HCT116 (cell line): Measurements from ENCODE around the gene ACYP2.

Experiments
- EGR1 ChIP-seq: IDR thresholded peaks from 2 replicates; pipeline ENCODE4 v1.6.1; 2012; ENCODE audit warnings: low read depth
- EZH2 ChIP-seq: fragments of 200-600 bp; sonication (generic); IDR thresholded peaks from 2 replicates; pipeline ENCODE4 v1.6.1; 2017; ENCODE audit warnings: antibody characterized with exemption, mixed run types
- EZH2phosphoT487 ChIP-seq: fragments of 200-600 bp; IDR thresholded peaks from 2 replicates; pipeline ENCODE4 v1.6.1; 2018; ENCODE audit warnings: antibody characterized with exemption, borderline replicate concordance
- POLR2A ChIP-seq: IDR thresholded peaks from 2 replicates; pipeline ENCODE4 v1.7.0; 2011; ENCODE audit warnings: borderline replicate concordance; ENCODE audit not compliant: insufficient read depth, insufficient read length; ENCODE audit errors: extremely low read depth
- POLR2AphosphoS5 ChIP-seq: IDR thresholded peaks from 2 replicates; pipeline ENCODE4 v1.6.1; 2011; ENCODE audit warnings: mild to moderate bottlenecking, low read depth, low read length, moderate library complexity
- RAD21 ChIP-seq: IDR thresholded peaks from 2 replicates; pipeline ENCODE4 v1.6.1; 2012; ENCODE audit warnings: low read depth, mild to moderate bottlenecking
- YY1 ChIP-seq: IDR thresholded peaks from 2 replicates; pipeline ENCODE4 v1.6.1; 2011; ENCODE audit warnings: low read length, low read depth, moderate library complexity, mild to moderate bottlenecking; ENCODE audit not compliant: insufficient replicate concordance; ENCODE audit errors: extremely low read depth
- TF ChIP-seq, protein P1 (sequence below): IDR thresholded peaks from 2 replicates; pipeline ENCODE4 v1.6.1; 2012
- TF ChIP-seq, protein P2 (sequence below), 3 experiments: fragments of 200-600 bp in 1 of 3; sonication (generic) in 1 of 3; IDR thresholded peaks in 2 of 3; conservative IDR thresholded peaks in 1 of 3; 2 replicates each; pipeline ENCODE4 v1.5.1; 2012 to 2017; ENCODE audit warnings: low read depth in 2 of 3, low read length in 2 of 3, antibody characterized with exemption in 1 of 3, borderline replicate concordance in 1 of 3, control low read depth in 1 of 3, mild to moderate bottlenecking in 1 of 3, mixed read lengths in 1 of 3, mixed run types in 1 of 3, moderate library complexity in 1 of 3; ENCODE audit not compliant: insufficient read depth in 1 of 3

DNA sequence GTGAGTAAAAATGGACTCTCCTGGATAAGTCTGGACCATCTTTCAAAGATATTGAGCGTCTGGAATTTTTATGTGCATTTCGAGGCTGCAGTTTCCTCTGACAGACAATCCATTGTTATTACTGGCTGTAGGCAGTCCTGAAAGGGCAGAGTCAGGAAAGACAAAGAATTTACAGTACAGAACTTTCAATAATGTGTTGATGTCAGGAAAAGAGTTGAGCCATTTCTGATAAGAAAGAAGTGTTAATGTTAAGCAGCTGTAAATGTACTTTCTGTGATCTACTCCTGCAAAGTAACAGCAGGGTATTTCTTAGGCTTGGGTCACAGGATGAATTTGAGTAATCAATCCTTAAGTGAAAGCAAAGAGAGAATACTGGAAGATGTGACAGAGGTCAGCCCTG is 110.8 kb downstream of the ACYP2 start:
- TF ChIP-seq EGR1, result no peak
- no peak for TF ChIP-seq EZH2
- TF ChIP-seq POLR2AphosphoS5, result no peak
- TF ChIP-seq, protein P1, sequence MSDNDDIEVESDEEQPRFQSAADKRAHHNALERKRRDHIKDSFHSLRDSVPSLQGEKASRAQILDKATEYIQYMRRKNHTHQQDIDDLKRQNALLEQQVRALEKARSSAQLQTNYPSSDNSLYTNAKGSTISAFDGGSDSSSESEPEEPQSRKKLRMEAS, result no peak
- TF ChIP-seq RAD21, result no peak
- TF ChIP-seq POLR2A, result no peak
- no peak for TF ChIP-seq EZH2phosphoT487
- TF ChIP-seq YY1, result no peak
- TF ChIP-seq, protein P2, sequence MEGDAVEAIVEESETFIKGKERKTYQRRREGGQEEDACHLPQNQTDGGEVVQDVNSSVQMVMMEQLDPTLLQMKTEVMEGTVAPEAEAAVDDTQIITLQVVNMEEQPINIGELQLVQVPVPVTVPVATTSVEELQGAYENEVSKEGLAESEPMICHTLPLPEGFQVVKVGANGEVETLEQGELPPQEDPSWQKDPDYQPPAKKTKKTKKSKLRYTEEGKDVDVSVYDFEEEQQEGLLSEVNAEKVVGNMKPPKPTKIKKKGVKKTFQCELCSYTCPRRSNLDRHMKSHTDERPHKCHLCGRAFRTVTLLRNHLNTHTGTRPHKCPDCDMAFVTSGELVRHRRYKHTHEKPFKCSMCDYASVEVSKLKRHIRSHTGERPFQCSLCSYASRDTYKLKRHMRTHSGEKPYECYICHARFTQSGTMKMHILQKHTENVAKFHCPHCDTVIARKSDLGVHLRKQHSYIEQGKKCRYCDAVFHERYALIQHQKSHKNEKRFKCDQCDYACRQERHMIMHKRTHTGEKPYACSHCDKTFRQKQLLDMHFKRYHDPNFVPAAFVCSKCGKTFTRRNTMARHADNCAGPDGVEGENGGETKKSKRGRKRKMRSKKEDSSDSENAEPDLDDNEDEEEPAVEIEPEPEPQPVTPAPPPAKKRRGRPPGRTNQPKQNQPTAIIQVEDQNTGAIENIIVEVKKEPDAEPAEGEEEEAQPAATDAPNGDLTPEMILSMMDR (IDR thresholded peaks at IDR 0.05 in 2 of 3, conservative IDR thresholded peaks at IDR 0.05 in 1 of 3; ENCODE audit: borderline replicate concordance in 1 of 3, insufficient read depth in 1 of 3, low read depth in 2 of 3, low read length in 2 of 3), result no peak
